ENCODE measurements around the gene NDNF. TPM values are rescaled to one million over a fixed set of nuclear protein-coding genes. Genes with fewer than 3 reads are reported as not detected.

NDNF gene
- polyA plus RNA-seq, 1 of the 3 experiments (the other 2 are of a cell fraction): not detected

DNA sequence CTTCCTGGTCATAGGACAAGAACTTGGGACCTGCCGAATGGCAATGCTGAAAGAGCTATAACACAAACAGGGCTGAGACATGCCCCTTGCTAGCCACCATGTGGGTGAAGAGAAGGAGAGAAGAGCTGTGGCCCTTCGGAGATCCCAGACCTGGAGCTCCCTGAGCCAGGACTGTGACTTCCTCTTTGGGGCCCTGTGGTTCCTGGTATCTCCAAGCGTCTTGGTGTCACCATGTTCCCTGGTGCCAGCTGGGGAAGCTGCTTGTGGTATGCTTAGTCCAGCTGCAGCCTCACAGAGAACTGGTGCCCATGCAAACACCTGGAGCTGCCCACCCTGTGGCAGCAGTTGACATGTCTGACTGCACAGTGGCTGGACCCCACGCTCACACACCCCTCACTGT lies 68.5 kb downstream of the NDNF start:
- no peaks in the 10 kb centered on the region for H3K4me1 ChIP-seq (ENCODE audit: control insufficient read depth in 1 of 2, insufficient read depth in 2 of 2, low read depth in 1 of 2, low read length in 1 of 2)
- H3F3A ChIP-seq (replicated peaks; ENCODE audit: insufficient read depth): no peaks in the 10 kb centered on the region
- H3K9ac ChIP-seq: no peak overlapping the region
- no peaks in the 10 kb centered on the region for H3K27me3 ChIP-seq (ENCODE audit: insufficient read depth)
- TF ChIP-seq FOXM1 (IDR thresholded peaks at IDR 0.05; ENCODE audit: low read depth): no peak
- no peak for TF ChIP-seq NRF1 (IDR thresholded peaks at IDR 0.05; ENCODE audit: low read depth, low read length)
- TF ChIP-seq, protein P1, sequence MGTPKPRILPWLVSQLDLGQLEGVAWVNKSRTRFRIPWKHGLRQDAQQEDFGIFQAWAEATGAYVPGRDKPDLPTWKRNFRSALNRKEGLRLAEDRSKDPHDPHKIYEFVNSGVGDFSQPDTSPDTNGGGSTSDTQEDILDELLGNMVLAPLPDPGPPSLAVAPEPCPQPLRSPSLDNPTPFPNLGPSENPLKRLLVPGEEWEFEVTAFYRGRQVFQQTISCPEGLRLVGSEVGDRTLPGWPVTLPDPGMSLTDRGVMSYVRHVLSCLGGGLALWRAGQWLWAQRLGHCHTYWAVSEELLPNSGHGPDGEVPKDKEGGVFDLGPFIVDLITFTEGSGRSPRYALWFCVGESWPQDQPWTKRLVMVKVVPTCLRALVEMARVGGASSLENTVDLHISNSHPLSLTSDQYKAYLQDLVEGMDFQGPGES (IDR thresholded peaks at IDR 0.05; ENCODE audit: low read depth, low read length): no peak
- no peak for TF ChIP-seq NFIC (IDR thresholded peaks at IDR 0.05; ENCODE audit: borderline replicate concordance)
- TF ChIP-seq, protein P2, sequence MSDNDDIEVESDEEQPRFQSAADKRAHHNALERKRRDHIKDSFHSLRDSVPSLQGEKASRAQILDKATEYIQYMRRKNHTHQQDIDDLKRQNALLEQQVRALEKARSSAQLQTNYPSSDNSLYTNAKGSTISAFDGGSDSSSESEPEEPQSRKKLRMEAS (IDR thresholded peaks at IDR 0.05; ENCODE audit: low read depth): no peak
- no peak for TF ChIP-seq RAD21 (IDR thresholded peaks at IDR 0.05; ENCODE audit: low read length)
- TF ChIP-seq FOXJ3 (CRISPR knock-in tag; IDR thresholded peaks at IDR 0.05): no peak
- TF ChIP-seq, protein P3, sequence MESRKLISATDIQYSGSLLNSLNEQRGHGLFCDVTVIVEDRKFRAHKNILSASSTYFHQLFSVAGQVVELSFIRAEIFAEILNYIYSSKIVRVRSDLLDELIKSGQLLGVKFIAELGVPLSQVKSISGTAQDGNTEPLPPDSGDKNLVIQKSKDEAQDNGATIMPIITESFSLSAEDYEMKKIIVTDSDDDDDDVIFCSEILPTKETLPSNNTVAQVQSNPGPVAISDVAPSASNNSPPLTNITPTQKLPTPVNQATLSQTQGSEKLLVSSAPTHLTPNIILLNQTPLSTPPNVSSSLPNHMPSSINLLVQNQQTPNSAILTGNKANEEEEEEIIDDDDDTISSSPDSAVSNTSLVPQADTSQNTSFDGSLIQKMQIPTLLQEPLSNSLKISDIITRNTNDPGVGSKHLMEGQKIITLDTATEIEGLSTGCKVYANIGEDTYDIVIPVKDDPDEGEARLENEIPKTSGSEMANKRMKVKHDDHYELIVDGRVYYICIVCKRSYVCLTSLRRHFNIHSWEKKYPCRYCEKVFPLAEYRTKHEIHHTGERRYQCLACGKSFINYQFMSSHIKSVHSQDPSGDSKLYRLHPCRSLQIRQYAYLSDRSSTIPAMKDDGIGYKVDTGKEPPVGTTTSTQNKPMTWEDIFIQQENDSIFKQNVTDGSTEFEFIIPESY (IDR thresholded peaks at IDR 0.05; ENCODE audit: borderline replicate concordance, low read depth): no peak
- TF ChIP-seq FOSL2 (IDR thresholded peaks at IDR 0.05; ENCODE audit: borderline replicate concordance, low read depth): no peak
- no peak for TF ChIP-seq RXRA (IDR thresholded peaks at IDR 0.05; ENCODE audit: borderline replicate concordance, low read depth)
- TF ChIP-seq MEF2A (IDR thresholded peaks at IDR 0.05; ENCODE audit: borderline replicate concordance, low read depth): no peak
- no peak overlapping the region for H2AFZ ChIP-seq (ENCODE audit: low read depth)
- H3K9me3 ChIP-seq: no peaks in the 10 kb centered on the region
- H3K27ac ChIP-seq (ENCODE audit: low read depth in 2 of 2, low read length in 1 of 2): no peak overlapping the region
- H3K36me3 ChIP-seq (replicated peaks in 1 of 2; ENCODE audit: control insufficient read depth in 1 of 2, insufficient read depth in 2 of 2, low read length in 1 of 2): no peaks in the 10 kb centered on the region
- H3K79me2 ChIP-seq (ENCODE audit: insufficient read depth): no peaks in the 10 kb centered on the region
- ChIA-PET CTCF (interaction anchor here (1.2 kb wide), 1 partner anchor 26 kb away, joined by 3 read pairs; no protein-coding TSS in a partner anchor), POLR2A (no interaction called here)
- H3K9me2 ChIP-seq: no peaks in the 10 kb centered on the region
- no peak overlapping the region for H3K4me3 ChIP-seq (ENCODE audit: low read depth in 2 of 2, low read length in 1 of 2)
- H3K4me2 ChIP-seq: no peak overlapping the region
- WGBS (ENCODE audit: low lambda C conversion rate): 18% methylated on average over 4 of the region's 4 CpGs
- no peak for DNase-seq
- H4K20me1 ChIP-seq (ENCODE audit: insufficient read depth): no peaks in the 10 kb centered on the region

DNA sequence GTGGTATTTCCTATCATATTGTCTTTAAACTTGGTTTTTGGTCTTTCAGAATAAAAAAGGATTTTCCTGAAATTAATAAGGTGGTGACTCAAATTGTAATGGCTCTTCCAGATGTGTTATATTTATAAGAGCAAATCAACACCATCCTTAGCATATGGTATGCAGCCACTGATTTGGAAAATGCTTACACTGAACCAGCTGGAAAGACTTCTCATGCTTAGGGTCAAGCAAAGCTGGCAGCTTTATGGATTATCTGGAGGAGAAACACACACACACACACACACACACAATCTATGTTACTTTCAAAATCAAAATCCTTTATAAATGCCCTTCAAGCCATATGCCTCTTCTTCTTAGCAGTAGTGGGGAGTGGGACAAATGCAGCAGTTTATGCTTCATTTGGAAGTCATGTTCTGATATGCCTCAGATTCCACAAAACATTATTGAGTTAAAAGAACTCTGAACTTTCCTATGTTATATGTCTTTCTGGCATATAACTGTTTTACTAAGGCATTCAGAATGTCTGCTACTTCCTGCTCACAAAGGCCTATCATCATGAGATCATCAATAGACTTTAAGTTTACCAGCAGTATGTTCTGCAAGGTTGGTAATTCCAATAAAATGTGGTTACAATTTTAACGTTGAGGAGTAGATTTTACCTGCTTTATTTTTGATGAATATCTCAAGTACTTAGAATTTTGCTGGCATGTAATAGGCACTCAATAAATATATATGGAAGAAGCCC lies 76.9 kb downstream of the NDNF start:
- POLR2A ChIA-PET: no interaction called here
- Histone ChIP-seq H3K27ac (ENCODE audit: low read depth in 2 of 2, low read length in 1 of 2) (no peak overlapping the region), H3K4me2 (no peak overlapping the region), H3K4me3 (ENCODE audit: low read depth in 2 of 2, low read length in 1 of 2) (no peak overlapping the region), H3K27me3 (ENCODE audit: insufficient read depth) (no peaks in the 10 kb centered on the region), H3K9me2 (no peaks in the 10 kb centered on the region), H4K20me1 (ENCODE audit: insufficient read depth) (no peaks in the 10 kb centered on the region), H3K9me3 (no peaks in the 10 kb centered on the region), H3F3A (replicated peaks; ENCODE audit: insufficient read depth) (no peaks in the 10 kb centered on the region), H3K79me2 (ENCODE audit: insufficient read depth) (no peaks in the 10 kb centered on the region), H3K36me3 (replicated peaks in 1 of 2; ENCODE audit: control insufficient read depth in 1 of 2, insufficient read depth in 2 of 2, low read length in 1 of 2) (no peaks in the 10 kb centered on the region), H3K4me1 (ENCODE audit: control insufficient read depth in 1 of 2, insufficient read depth in 2 of 2, low read depth in 1 of 2, low read length in 1 of 2) (no peaks in the 10 kb centered on the region), H2AFZ (ENCODE audit: low read depth) (no peak overlapping the region), H3K9ac (no peak overlapping the region)
- DNase-seq: no peak
- TF ChIP-seq FOSL2 (IDR thresholded peaks at IDR 0.05; ENCODE audit: borderline replicate concordance, low read depth): no peak
- TF ChIP-seq GATA2 (CRISPR knock-in tag; IDR thresholded peaks at IDR 0.05): no peak
- TF ChIP-seq, protein P4, sequence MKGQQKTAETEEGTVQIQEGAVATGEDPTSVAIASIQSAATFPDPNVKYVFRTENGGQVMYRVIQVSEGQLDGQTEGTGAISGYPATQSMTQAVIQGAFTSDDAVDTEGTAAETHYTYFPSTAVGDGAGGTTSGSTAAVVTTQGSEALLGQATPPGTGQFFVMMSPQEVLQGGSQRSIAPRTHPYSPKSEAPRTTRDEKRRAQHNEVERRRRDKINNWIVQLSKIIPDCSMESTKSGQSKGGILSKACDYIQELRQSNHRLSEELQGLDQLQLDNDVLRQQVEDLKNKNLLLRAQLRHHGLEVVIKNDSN (IDR thresholded peaks at IDR 0.05; ENCODE audit: borderline replicate concordance, low read depth): no peak
- TF ChIP-seq SMC3 (IDR thresholded peaks at IDR 0.05; ENCODE audit: low read depth, low read length): no peak
- CTCF ChIA-PET: no interaction called here
- 11% methylated on average over 1 of the region's 1 CpG for WGBS (ENCODE audit: low lambda C conversion rate)
